DMS 273 (cell line): ENCODE measurements around the gene SLC13A5.

Experiments
- DNase-seq: peaks from one replicate; lab custom pipeline; 2025; ENCODE audit not compliant: unreplicated experiment; lab: John Stamatoyannopoulos, UW

SLC13A5 gene

GRCh38 chr17:6684881-6685767 lies 28.0 kb downstream of the SLC13A5 start:
- DNase-seq, result no peak

DNA sequence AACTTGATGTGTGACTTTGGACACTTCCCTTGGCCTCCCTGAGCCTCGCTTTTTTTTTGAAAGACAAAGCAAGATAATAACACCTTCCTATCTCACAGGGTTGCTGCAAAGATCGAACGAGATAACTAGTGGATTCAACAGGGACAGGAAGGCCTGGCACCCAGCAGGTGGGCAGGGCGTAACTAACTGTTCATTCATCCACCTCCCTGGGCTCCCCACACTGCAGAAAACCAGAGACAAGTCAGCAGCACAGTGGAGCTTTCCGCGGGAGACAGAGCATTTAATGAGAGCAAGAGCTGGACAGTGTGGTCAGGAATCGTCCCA lies 28.7 kb downstream of the SLC13A5 start:
- DNase-seq, result no peak

GRCh38 chr17:6683730-6684459 lies 29.3 kb downstream of the SLC13A5 start:
- DNase-seq, result no peak

GRCh38 chr17:6683081-6683684 lies 30.0 kb downstream of the SLC13A5 start:
- DNase-seq, result no peak

- DNase-seq, result no peak
Measured at GRCh38 chr17:6682339-6682738, 30.8 kb downstream of the SLC13A5 start.

DNA sequence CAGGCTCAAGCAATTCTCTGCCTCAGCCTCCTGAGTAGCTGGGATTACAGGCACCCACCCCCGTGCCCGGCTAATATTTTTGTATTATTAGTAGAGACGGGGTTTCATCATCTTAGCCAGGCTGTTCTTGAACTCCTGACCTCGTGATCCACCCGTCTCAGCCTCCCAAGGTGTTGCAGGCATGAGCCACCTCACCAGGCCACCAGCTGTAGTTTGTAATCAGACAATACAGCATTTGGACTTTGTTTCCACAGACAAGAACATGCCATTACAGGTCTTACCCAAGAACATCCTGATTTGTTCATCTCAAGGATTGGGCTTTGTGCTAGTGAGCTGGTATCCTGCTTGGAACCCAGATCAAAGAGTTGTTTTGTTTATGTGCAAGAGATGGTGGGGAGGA lies 31.5 kb downstream of the SLC13A5 start:
- no peak for DNase-seq

DNA sequence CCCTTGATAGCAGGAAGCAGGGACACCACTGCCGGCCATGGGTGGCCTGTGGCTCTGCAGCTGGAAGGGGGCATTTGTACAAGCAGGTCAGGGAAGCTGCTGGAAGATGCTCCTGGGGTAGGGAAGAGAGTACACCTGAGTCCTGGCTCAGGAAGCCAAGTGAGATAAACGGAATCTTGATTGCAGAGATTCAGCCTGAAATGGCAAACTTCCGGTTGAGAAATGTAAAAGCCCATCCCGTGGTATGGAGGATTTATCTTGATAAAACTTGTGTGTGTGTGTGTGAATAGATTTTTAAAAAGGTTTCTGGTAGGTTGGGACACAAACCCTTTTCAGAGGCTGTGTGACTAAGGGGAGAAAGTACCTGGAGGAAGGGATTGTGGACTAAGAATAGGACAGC lies 32.0 kb downstream of the SLC13A5 start:
- no peak for DNase-seq

DNA sequence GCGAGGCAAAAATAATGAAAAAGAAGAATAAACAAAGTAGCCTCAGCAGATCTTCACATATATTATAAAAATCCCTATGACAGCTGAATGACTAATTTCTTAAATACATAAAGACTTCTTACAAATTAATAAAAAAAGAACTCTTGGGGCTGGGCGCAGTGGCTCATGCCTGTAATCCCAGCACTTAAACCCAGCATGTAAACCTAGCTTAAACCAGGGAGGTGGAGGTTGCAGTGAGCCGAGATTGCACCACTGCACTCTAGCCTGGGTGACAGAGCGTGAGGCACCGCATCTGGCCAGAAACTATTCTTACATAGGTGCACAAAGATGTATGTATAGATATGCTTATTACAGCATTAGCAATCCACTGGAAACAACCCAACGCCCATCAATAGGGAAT lies 33.9 kb downstream of the SLC13A5 start:
- no peak for DNase-seq

- no peak for DNase-seq
Measured at GRCh38 chr17:6677946-6678345, 35.2 kb downstream of the SLC13A5 start.

- no peak for DNase-seq
Measured at GRCh38 chr17:6677158-6677831, 35.9 kb downstream of the SLC13A5 start.

DNA sequence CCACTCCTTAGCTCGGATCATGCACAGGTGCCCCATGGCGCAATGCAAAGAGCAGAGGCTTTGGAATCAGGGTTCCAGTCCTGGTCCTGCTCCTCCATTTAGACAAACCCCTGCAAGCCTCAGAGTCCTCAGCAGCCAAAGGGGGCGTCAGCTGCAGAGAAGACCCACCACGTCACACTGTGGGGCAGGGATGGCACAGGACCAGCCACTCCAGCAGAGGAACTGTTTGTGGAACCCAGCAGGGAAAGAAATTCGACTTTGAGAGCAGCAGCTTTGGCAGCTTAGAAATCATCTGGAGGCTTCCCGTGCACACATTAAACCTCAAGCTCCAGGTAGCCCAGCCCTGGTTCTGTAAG lies 36.4 kb downstream of the SLC13A5 start:
- no peak for DNase-seq

DNA sequence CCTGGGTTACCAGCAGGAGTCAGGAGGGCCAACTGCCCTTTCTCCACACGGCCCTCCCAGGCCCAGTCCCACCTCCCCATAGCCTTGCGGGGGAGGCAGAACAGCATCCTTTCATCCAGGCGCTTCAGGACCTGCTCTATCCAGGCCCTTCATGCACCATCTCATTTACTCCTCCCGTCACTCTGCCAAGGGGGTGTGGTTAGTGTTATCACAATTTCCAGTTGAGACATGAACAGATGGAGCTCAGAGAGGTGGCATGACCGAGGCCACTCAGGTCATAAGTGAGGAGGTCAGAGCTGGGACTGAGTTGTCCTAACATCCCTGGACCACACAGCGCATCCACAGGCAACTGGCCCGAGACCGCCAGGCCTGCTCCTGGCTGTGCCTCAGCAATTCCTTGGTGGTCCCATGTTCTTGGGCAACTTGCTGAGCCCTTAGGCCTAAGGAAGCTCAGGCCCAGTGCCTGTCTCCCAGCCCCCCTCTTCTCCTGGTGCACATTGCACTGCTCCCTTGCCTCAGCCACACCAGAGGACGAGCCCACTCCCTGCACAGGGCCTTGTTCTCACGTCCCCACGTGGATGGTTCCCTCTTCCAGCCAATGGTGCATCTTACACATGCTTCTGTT lies 37.9 kb downstream of the SLC13A5 start:
- no peak for DNase-seq

- DNase-seq, result no peak
Measured at GRCh38 chr17:6674586-6674985, 38.6 kb downstream of the SLC13A5 start.

- no peak for DNase-seq
Measured at GRCh38 chr17:6671431-6671830, 41.7 kb downstream of the SLC13A5 start.

- no peak for DNase-seq
Measured at GRCh38 chr17:6670999-6671398, 42.2 kb downstream of the SLC13A5 start.

DNA sequence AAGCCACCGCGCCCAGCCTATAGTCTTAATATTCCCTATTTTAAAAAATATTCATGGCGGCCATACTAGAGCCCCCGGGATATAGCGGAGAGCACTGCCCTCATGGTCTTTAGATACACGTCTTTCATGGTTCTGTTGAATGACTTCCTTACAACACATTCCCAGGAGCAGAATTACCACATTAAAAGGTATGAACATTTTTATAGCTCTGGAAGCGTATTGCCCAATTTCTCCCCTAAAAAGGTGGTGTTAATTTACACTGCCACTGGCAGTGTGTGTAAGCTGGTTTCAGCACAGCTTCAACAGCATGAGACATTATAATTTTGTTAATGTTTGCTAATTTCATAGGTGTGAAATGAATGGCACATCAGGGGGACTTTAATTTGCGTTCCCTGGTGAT lies 42.6 kb downstream of the SLC13A5 start:
- DNase-seq, result no peak

DNA sequence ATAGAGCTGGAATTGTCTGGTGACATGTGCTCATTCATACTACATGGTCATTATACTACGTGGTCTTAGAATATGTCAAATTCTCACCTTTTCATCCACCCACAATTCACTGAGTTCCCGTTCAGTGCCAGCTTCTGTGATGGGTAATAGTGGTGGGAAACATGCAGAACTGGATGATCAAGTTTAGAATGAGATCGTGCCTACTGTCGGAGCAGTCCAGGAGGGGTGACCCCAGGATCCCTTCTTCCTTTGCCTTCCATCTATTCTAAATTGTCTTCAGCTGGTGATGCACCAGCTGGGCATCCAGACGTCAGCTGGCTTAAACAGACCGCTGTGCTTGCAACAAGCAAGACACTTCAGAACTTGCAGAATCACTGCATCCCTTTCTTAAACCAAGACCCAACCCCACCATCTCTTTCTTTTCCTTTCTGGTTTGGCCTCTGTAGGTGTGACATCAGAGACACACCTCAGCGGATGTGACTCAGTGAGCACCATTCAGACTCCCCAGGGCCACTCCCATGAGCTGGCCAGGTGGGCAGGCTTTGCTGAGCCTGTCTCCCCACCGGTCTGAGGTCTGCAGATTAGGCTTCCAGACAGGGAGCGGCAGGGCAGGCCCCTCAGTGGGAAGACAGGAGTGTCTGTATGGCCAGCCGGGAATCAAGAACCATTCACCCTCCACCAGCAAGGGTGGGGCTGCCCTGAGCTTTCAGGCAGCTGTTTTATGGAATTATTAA lies 43.5 kb downstream of the SLC13A5 start:
- no peak for DNase-seq

GRCh38 chr17:6668727-6669425 lies 44.3 kb downstream of the SLC13A5 start:
- no peak for DNase-seq

DNA sequence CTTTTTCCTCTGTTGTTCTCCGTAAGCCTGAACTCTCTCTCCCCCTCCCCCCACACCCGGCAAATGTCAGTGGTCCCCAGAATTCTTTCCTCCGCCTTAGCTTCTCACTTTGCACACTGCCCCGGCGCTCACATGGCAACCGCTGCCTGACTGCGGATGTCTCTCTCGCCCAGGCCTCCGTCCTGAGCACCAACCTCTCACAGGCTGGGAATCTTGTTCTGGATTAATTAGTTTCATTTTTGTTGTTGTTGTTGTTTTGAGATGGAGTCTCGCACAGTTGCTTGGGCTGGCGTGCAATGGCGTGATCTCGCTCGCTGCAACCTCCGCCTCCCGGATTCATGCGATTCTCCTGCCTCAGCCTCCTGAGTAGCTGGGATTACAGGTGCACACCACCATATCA lies 45.0 kb downstream of the SLC13A5 start:
- DNase-seq, result no peak

GRCh38 chr17:6667516-6667915 lies 45.7 kb downstream of the SLC13A5 start:
- DNase-seq, result no peak
